Measurements from ENCODE around the gene IGFL2. TPM values are rescaled to one million over a fixed set of nuclear protein-coding genes. Genes with fewer than 3 reads are reported as not detected.

Gene IGFL2
- total and polyA plus RNA-seq, 4 donors: 0.08 TPM; not detected in 3

DNA sequence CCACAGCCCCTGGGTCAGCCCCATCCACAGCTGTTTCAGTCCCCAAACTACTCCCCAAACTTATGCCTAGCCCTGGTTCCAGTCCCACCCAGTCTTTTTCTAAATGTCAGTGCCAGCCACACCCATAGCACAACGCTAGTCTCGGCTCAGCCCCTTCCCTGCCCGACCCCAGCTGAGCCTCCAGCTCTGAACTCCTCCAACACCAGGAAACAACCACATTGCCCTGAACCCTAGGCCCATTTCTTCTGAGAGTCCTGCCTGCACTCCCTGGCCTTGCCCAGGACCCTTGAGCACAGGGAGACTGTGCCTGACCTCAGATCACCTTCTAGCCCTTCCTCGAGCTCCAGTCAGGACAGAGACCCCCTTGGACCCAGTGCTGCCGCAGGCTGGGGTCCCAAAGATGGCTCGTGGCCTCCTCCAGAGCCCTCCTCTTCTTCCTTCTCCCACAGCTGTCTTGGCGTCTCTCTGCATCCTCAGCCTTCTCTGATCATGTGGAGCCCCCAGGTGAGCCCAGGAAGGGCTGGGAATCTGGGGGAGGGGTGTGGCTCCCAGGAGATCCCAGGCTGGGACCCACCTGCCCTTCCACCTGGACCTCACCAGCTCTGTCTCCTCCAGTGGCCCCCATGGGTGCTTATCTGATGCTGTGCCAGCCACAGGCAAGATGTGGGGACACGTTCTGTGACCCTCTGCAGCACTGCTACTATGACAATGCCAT, 48.5 kb downstream of the IGFL2 start:
- Histone ChIP-seq H3K4me3 (ENCODE audit: low read depth in 1 of 3, low read length in 3 of 3) (no peak overlapping the region), H3K9me3 (ENCODE audit: control insufficient read depth in 4 of 4, low read length in 3 of 4) (no peaks in the 10 kb centered on the region), H3K9ac (ENCODE audit: low read depth in 1 of 2, low read length in 2 of 2) (no peak overlapping the region), H3K4me1 (ENCODE audit: control insufficient read depth in 4 of 4, insufficient read depth in 4 of 4, low read length in 3 of 4) (peaks cover 3 to 19% (median 13%) of the 10 kb centered on the region in 4 donors), H3K27ac (ENCODE audit: low read depth in 1 of 2, low read length in 2 of 2) (no peak overlapping the region), H3K27me3 (ENCODE audit: control insufficient read depth in 4 of 4, insufficient read depth in 4 of 4, low read length in 3 of 4) (no peaks in the 10 kb centered on the region), H3K36me3 (ENCODE audit: control insufficient read depth in 4 of 4, insufficient read depth in 3 of 4, low read depth in 1 of 4, low read length in 3 of 4) (no peaks in the 10 kb centered on the region)
- no peak for DNase-seq (ENCODE audit: low spot score)
- 82% methylated on average over 8 of the region's 8 CpGs for WGBS
- TF ChIP-seq SP1 (IDR thresholded peaks at IDR 0.05): no peak
- TF ChIP-seq, protein P1, sequence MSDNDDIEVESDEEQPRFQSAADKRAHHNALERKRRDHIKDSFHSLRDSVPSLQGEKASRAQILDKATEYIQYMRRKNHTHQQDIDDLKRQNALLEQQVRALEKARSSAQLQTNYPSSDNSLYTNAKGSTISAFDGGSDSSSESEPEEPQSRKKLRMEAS (IDR thresholded peaks at IDR 0.05): no peak
- TF ChIP-seq RAD21 (IDR thresholded peaks at IDR 0.05): no peak
- no peak for TF ChIP-seq GABPA (IDR thresholded peaks at IDR 0.05 in 1 of 2, conservative IDR thresholded peaks at IDR 0.05 in 1 of 2)
- TF ChIP-seq CTCF (IDR thresholded peaks at IDR 0.05; ENCODE audit: low read depth, low read length, missing input control): no peak
- no peak for TF ChIP-seq NR2F2 (IDR thresholded peaks at IDR 0.05)

- H3K9ac ChIP-seq (ENCODE audit: low read depth in 1 of 2, low read length in 2 of 2): no peak overlapping the region
- TF ChIP-seq HNF4G (IDR thresholded peaks at IDR 0.05) (no peak), FOXA1 (IDR thresholded peaks at IDR 0.05) (no peak), JUND (IDR thresholded peaks at IDR 0.05) (no peak), EGR1 (IDR thresholded peaks at IDR 0.05; ENCODE audit: low read depth in 2 of 2) (no peak), FOXA2 (IDR thresholded peaks at IDR 0.05) (no peak), GABPA (IDR thresholded peaks at IDR 0.05 in 1 of 2, conservative IDR thresholded peaks at IDR 0.05 in 1 of 2) (no peak), YY1 (IDR thresholded peaks at IDR 0.05) (no peak), NR2F2 (IDR thresholded peaks at IDR 0.05) (no peak), TAF1 (conservative IDR thresholded peaks at IDR 0.05) (no peak), CTCF (IDR thresholded peaks at IDR 0.05; ENCODE audit: low read depth, low read length, missing input control) (no peak), RAD21 (IDR thresholded peaks at IDR 0.05) (no peak), RXRA (IDR thresholded peaks at IDR 0.05) (no peak), SP1 (IDR thresholded peaks at IDR 0.05) (no peak)
- TF ChIP-seq, protein P1 (IDR thresholded peaks at IDR 0.05): no peak
- TF ChIP-seq, protein P2, sequence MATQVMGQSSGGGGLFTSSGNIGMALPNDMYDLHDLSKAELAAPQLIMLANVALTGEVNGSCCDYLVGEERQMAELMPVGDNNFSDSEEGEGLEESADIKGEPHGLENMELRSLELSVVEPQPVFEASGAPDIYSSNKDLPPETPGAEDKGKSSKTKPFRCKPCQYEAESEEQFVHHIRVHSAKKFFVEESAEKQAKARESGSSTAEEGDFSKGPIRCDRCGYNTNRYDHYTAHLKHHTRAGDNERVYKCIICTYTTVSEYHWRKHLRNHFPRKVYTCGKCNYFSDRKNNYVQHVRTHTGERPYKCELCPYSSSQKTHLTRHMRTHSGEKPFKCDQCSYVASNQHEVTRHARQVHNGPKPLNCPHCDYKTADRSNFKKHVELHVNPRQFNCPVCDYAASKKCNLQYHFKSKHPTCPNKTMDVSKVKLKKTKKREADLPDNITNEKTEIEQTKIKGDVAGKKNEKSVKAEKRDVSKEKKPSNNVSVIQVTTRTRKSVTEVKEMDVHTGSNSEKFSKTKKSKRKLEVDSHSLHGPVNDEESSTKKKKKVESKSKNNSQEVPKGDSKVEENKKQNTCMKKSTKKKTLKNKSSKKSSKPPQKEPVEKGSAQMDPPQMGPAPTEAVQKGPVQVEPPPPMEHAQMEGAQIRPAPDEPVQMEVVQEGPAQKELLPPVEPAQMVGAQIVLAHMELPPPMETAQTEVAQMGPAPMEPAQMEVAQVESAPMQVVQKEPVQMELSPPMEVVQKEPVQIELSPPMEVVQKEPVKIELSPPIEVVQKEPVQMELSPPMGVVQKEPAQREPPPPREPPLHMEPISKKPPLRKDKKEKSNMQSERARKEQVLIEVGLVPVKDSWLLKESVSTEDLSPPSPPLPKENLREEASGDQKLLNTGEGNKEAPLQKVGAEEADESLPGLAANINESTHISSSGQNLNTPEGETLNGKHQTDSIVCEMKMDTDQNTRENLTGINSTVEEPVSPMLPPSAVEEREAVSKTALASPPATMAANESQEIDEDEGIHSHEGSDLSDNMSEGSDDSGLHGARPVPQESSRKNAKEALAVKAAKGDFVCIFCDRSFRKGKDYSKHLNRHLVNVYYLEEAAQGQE (IDR thresholded peaks at IDR 0.05): no peak
- TF ChIP-seq, protein P3, sequence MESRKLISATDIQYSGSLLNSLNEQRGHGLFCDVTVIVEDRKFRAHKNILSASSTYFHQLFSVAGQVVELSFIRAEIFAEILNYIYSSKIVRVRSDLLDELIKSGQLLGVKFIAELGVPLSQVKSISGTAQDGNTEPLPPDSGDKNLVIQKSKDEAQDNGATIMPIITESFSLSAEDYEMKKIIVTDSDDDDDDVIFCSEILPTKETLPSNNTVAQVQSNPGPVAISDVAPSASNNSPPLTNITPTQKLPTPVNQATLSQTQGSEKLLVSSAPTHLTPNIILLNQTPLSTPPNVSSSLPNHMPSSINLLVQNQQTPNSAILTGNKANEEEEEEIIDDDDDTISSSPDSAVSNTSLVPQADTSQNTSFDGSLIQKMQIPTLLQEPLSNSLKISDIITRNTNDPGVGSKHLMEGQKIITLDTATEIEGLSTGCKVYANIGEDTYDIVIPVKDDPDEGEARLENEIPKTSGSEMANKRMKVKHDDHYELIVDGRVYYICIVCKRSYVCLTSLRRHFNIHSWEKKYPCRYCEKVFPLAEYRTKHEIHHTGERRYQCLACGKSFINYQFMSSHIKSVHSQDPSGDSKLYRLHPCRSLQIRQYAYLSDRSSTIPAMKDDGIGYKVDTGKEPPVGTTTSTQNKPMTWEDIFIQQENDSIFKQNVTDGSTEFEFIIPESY (IDR thresholded peaks at IDR 0.05): no peak
- TF ChIP-seq, protein P4, sequence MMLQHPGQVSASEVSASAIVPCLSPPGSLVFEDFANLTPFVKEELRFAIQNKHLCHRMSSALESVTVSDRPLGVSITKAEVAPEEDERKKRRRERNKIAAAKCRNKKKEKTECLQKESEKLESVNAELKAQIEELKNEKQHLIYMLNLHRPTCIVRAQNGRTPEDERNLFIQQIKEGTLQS (IDR thresholded peaks at IDR 0.05): no peak
- WGBS: 72% methylated on average over 4 of the region's 4 CpGs
- no peaks in the 10 kb centered on the region for H3K9me3 ChIP-seq (ENCODE audit: control insufficient read depth in 4 of 4, low read length in 3 of 4)
- DNase-seq (ENCODE audit: low spot score): no peak
- no peak overlapping the region for H3K27ac ChIP-seq (ENCODE audit: low read depth in 1 of 2, low read length in 2 of 2)
- no peaks in the 10 kb centered on the region for H3K27me3 ChIP-seq (ENCODE audit: control insufficient read depth in 4 of 4, insufficient read depth in 4 of 4, low read length in 3 of 4)
- peaks cover 3 to 15% (median 12%) of the 10 kb centered on the region in 4 donors for H3K4me1 ChIP-seq (ENCODE audit: control insufficient read depth in 4 of 4, insufficient read depth in 4 of 4, low read length in 3 of 4)
- no peaks in the 10 kb centered on the region for H3K36me3 ChIP-seq (ENCODE audit: control insufficient read depth in 4 of 4, insufficient read depth in 3 of 4, low read depth in 1 of 4, low read length in 3 of 4)
- H3K4me3 ChIP-seq (ENCODE audit: low read depth in 1 of 3, low read length in 3 of 3): no peak overlapping the region
These were observed 49.5 kb downstream of the IGFL2 start for GRCh38 chr19:46197314-46198070.
